Right lobe of liver (tissue), 4 donors: Measurements from ENCODE around the gene RIOK1.

ENCODE experiments used
- CTCF ChIP-seq, 4 donors: fragments of 200-600 bp in 3 of 4; fragments of 450-650 bp in 1 of 4; IDR thresholded peaks; one replicate each; pipeline versions ENCODE4 v1.5.1 to v1.8.0; 2016 to 2022; ENCODE audit warnings: antibody characterized with exemption in 4 of 4, mild to moderate bottlenecking in 2 of 4
- POLR2A ChIP-seq: fragments of 450-650 bp; IDR thresholded peaks from one replicate; pipeline ENCODE4 v1.6.1; 2017; ENCODE audit warnings: antibody characterized with exemption, mild to moderate bottlenecking
- donor health status: DM: no; HTN: no; CAD: no.
- donor health status: DM: no; HTN: no; CAD: no.
- donor health status: DM: no; HTN: yes; CAD: no.

- TF ChIP-seq CTCF (IDR thresholded peaks at IDR 0.05) (no peak), POLR2A (no peak)
Measured at GRCh38 chr6:7433121-7433617, 43.6 kb downstream of the RIOK1 start.
